Measurements from ENCODE around the gene NEURL1B.

Gene NEURL1B

DNA sequence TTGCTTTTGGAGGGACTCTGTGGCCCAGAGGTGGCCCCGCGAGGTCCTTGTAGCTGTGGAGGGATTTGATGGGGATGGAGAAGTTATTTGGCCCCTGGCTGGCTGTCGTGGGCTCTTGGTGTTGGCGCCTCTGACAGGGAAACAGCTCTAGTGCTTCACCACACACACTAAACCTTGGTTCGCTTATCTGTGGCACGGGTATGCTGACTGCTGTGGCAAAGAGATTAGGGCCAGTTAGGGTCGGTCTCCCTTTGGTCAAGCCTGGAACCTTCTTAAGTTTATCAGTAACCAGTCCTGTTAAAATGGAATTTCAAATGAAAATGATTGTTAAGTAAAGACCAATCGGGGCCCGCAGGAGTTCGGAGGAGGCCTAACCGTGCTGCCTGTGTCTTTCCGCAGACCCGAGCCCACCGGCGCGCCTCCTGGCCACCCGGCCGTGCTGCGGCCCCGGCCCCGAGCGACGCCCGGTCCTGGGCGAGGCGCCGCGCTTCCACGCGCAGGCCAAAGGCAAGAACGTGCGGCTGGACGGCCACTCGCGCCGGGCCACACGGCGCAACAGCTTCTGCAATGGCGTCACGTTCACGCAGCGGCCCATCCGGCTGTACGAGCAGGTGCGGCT lies 28.4 kb downstream of the NEURL1B start:
- no peak for TF ChIP-seq TEAD4 (IDR thresholded peaks at IDR 0.05)
- TF ChIP-seq CREB1 (IDR thresholded peaks at IDR 0.05; ENCODE audit: low read depth) = no peak
- TF ChIP-seq CEBPB (IDR thresholded peaks at IDR 0.05) = no peak
- TF ChIP-seq ZBTB7A (IDR thresholded peaks at IDR 0.05; ENCODE audit: low read depth) = no peak
- TF ChIP-seq NFIC (IDR thresholded peaks at IDR 0.05) = no peak
- TF ChIP-seq EP300 (IDR thresholded peaks at IDR 0.05; ENCODE audit: borderline replicate concordance) = no peak
- no peak for TF ChIP-seq MAX (IDR thresholded peaks at IDR 0.05)
- no peak for TF ChIP-seq YY1 (IDR thresholded peaks at IDR 0.05; ENCODE audit: low read depth)
- TF ChIP-seq TCF12 (IDR thresholded peaks at IDR 0.05; ENCODE audit: low read depth) = no peak
- TF ChIP-seq EGR1 (IDR thresholded peaks at IDR 0.05) = no peak
- TF ChIP-seq FOXM1 (IDR thresholded peaks at IDR 0.05; ENCODE audit: borderline replicate concordance, low read depth) = no peak
- TF ChIP-seq REST (IDR thresholded peaks at IDR 0.05; ENCODE audit: low read depth) = no peak
- TF ChIP-seq USF1 (IDR thresholded peaks at IDR 0.05) = no peak
- TF ChIP-seq RAD21 (IDR thresholded peaks at IDR 0.05; ENCODE audit: low read depth) = no peak
- no peak for TF ChIP-seq TAF1 (IDR thresholded peaks at IDR 0.05; ENCODE audit: low read depth)

GRCh38 chr5:172670005-172670402 lies 28.9 kb downstream of the NEURL1B start:
- TF ChIP-seq TEAD4 (IDR thresholded peaks at IDR 0.05) = no peak
- TF ChIP-seq ZBTB7A (IDR thresholded peaks at IDR 0.05; ENCODE audit: low read depth) = no peak
- TF ChIP-seq MAX (IDR thresholded peaks at IDR 0.05) = no peak
- TF ChIP-seq NFIC (IDR thresholded peaks at IDR 0.05) = no peak
- TF ChIP-seq CREB1 (IDR thresholded peaks at IDR 0.05; ENCODE audit: low read depth) = no peak
- TF ChIP-seq EP300 (IDR thresholded peaks at IDR 0.05; ENCODE audit: borderline replicate concordance) = no peak
- no peak for TF ChIP-seq RAD21 (IDR thresholded peaks at IDR 0.05; ENCODE audit: low read depth)
- no peak for TF ChIP-seq FOXM1 (IDR thresholded peaks at IDR 0.05; ENCODE audit: borderline replicate concordance, low read depth)
- no peak for TF ChIP-seq TAF1 (IDR thresholded peaks at IDR 0.05; ENCODE audit: low read depth)
- no peak for TF ChIP-seq CEBPB (IDR thresholded peaks at IDR 0.05)
- no peak for TF ChIP-seq USF1 (IDR thresholded peaks at IDR 0.05)
- TF ChIP-seq YY1 (IDR thresholded peaks at IDR 0.05; ENCODE audit: low read depth) = no peak
- TF ChIP-seq TCF12 (IDR thresholded peaks at IDR 0.05; ENCODE audit: low read depth) = no peak
- TF ChIP-seq REST (IDR thresholded peaks at IDR 0.05; ENCODE audit: low read depth) = no peak
- TF ChIP-seq EGR1 (IDR thresholded peaks at IDR 0.05) = no peak

- no peak for TF ChIP-seq ZBTB7A (IDR thresholded peaks at IDR 0.05; ENCODE audit: low read depth)
- TF ChIP-seq EGR1 (IDR thresholded peaks at IDR 0.05) = no peak
- no peak for TF ChIP-seq CEBPB (IDR thresholded peaks at IDR 0.05)
- TF ChIP-seq FOXM1 (IDR thresholded peaks at IDR 0.05; ENCODE audit: borderline replicate concordance, low read depth) = no peak
- no peak for TF ChIP-seq CREB1 (IDR thresholded peaks at IDR 0.05; ENCODE audit: low read depth)
- no peak for TF ChIP-seq REST (IDR thresholded peaks at IDR 0.05; ENCODE audit: low read depth)
- TF ChIP-seq EP300 (IDR thresholded peaks at IDR 0.05; ENCODE audit: borderline replicate concordance) = no peak
- TF ChIP-seq TAF1 (IDR thresholded peaks at IDR 0.05; ENCODE audit: low read depth) = no peak
- TF ChIP-seq NFIC (IDR thresholded peaks at IDR 0.05) = no peak
- TF ChIP-seq MAX (IDR thresholded peaks at IDR 0.05) = no peak
- TF ChIP-seq USF1 (IDR thresholded peaks at IDR 0.05) = no peak
- no peak for TF ChIP-seq TCF12 (IDR thresholded peaks at IDR 0.05; ENCODE audit: low read depth)
- no peak for TF ChIP-seq YY1 (IDR thresholded peaks at IDR 0.05; ENCODE audit: low read depth)
These were observed 29.4 kb downstream of the NEURL1B start for GRCh38 chr5:172670444-172670843.
